ENCODE measurements around the gene ATG2B.

- TF ChIP-seq CTCF (conservative IDR thresholded peaks at IDR 0.05; ENCODE audit: low read length), result no peak
- TF ChIP-seq EZH2phosphoT487 (IDR thresholded peaks at IDR 0.05; ENCODE audit: borderline replicate concordance, low read depth, low read length), result no peak
Observed at GRCh38 chr14:96281486-96281885, 81.7 kb downstream of the ATG2B start.

All from OCI-LY7 (cell line).